SIG-M5 (cell line): ENCODE measurements around the gene PCDHA1.

Experiments
- DNase-seq: peaks from one replicate; lab custom pipeline; 2025; lab: John Stamatoyannopoulos, UW

Gene PCDHA1

DNA sequence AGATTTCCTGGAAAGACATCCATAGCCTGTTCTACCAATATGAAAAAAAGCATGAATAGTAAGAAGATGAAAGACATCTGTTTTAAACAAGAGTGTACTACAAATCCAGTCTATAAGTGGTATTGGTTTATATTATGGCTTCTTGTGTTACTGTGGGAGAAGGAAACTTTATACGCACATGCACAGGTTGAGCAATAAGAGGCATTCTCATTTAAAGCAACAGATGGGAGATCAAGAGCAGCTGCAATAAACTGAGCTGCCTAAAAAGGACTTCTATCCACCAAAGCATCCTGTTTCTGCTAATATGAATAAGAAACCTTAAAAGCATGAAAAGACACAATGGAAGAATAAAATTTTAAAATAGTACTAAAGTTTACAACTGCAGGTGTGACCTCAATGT is 256.6 kb downstream of the PCDHA1 start:
- no peak for DNase-seq

DNA sequence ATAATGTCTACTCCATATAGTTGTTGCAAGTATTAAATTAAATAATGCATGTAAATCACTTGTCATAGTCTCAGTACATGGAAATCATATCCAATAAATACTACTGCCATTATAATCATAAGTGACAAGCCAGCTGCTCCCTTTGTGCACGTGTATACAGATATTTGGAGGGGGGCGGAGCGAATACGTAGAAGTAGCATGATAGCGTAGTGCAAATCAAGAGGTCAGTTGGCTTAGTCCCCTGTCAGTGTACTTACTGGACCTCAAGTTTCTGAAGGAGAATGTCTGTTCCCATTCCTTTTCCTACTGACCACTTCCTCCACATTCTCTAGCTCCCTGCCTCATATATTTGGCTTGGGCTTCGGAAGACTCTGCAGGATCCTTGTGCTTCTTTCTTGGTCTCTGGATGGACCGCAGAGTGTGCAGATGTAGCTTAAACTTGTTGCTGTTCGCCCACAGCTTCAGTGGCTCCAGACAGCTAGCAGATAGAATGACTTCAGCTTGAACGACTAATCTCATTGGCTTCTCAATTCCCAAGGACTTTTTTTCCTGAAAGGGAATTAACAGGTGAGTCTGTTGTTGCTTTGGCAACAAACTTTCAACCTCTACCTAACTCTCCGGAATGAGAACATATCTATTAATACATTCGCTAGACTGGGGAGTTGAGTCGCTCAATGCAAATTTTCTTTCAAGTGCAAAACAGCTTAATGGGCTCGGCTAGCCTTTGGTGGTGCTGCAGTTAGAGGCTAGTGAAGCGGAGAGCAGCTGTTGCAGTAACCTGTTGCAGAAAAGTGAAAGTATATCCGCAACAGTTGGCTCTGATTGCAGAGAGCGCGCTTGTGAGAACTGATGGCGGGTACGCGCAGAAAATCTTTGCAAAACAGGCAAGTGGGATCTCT is 264.9 kb downstream of the PCDHA1 start, which contains the start of gene PCDHB1:
TSS of gene PCDHB1 (plus strand) at position 753 of the 899 bp plus-strand sequence. CDS start at position 850, 97 bp downstream.
- no peak for DNase-seq

DNA sequence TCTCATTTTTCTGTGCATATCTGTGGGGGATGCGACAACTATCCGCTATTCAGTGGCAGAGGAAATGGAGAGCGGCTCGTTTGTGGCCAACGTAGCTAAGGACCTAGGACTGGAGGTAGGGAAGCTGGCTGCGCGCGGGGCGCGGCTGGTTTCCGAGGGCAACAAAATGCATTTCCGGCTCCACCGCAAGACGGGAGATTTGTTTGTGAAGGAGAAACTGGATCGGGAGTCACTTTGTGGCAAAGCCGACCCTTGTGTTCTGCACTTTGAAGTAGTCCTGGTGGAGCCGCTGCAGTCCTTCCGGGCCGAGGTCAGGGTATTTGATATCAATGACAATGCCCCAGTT is 265.6 kb downstream of the PCDHA1 start:
- no peak for DNase-seq
